HEK293 (cell line): ENCODE data around the gene ALG12.

Experiments used
- CTCF ChIP-seq: fragments of 450-650 bp; formaldehyde crosslinking; IDR thresholded peaks from 2 replicates; pipeline ENCODE4 v1.5.1; 2016; ENCODE audit warnings: missing biosample characterization, missing genetic modification characterization
- MZF1 ChIP-seq: fragments of 450-650 bp; formaldehyde crosslinking; IDR thresholded peaks from 2 replicates; pipeline ENCODE4 v1.5.1; 2017; ENCODE audit warnings: missing biosample characterization, missing genetic modification characterization, borderline replicate concordance
- TCF7L2 ChIP-seq: IDR thresholded peaks from 2 replicates; pipeline ENCODE4 v1.6.1; 2011; ENCODE audit warnings: low read depth, mild to moderate bottlenecking, inconsistent platforms, low read length, moderate library complexity, borderline replicate concordance
- YY1 ChIP-seq: fragments of 450-650 bp; formaldehyde crosslinking; IDR thresholded peaks from 2 replicates; pipeline ENCODE4 v1.5.1; 2018; ENCODE audit warnings: missing biosample characterization, missing genetic modification characterization
- ZNF10 ChIP-seq: fragments of 450-650 bp; formaldehyde crosslinking; IDR thresholded peaks from 2 replicates; pipeline ENCODE4 v1.5.1; 2017; ENCODE audit warnings: missing biosample characterization, missing genetic modification characterization
- ZNF202 ChIP-seq: fragments of 450-650 bp; formaldehyde crosslinking; IDR thresholded peaks from 2 replicates; pipeline ENCODE4 v1.5.1; 2016; ENCODE audit warnings: missing biosample characterization, missing genetic modification characterization, borderline replicate concordance
- ZNF404 ChIP-seq: fragments of 450-650 bp; formaldehyde crosslinking; IDR thresholded peaks from 2 replicates; pipeline ENCODE4 v1.5.1; 2017; ENCODE audit warnings: missing biosample characterization, missing genetic modification characterization
- ZNF510 ChIP-seq: fragments of 450-650 bp; formaldehyde crosslinking; IDR thresholded peaks from 2 replicates; pipeline ENCODE4 v1.5.1; 2018; ENCODE audit warnings: mild to moderate bottlenecking, missing genetic modification characterization, missing biosample characterization; ENCODE audit not compliant: insufficient replicate concordance

GRCh38 chr22:49906071-49906798 is 12.0 kb downstream of the ALG12 start:
- no peak for TF ChIP-seq ZNF10 (tag by site-specific recombination)
- TF ChIP-seq ZNF510 (tag by site-specific recombination) = no peak
- no peak for TF ChIP-seq CTCF (tag by site-specific recombination)
- TF ChIP-seq ZNF202 = no peak
- TF ChIP-seq YY1 (tag by site-specific recombination) = no peak
- TF ChIP-seq MZF1 (tag by site-specific recombination) = no peak
- no peak for TF ChIP-seq TCF7L2
- TF ChIP-seq ZNF404 (tag by site-specific recombination) = no peak
